Stimulated activated CD4-positive, alpha-beta T cell treated with anti-CD3 and anti-CD28 coated beads, Interleukin-2, amount 100 ng/mL, for 4 hours (primary cell): ENCODE measurements around the gene DCD.
"Not testable (repeated sequence)": the region's sequence is repeated elsewhere in the genome, so short reads cannot be mapped to it uniquely, and the experiment has no call there.

Experiments
- DNase-seq: peaks from one replicate; pipeline ENCODE4 v3.0.0-alpha.2; 2020; ENCODE audit warnings: low read depth

Gene DCD

GRCh38 chr12:54653025-54653424 lies 4.9 kb upstream of the DCD start:
- DNase-seq, result no peak

DNA sequence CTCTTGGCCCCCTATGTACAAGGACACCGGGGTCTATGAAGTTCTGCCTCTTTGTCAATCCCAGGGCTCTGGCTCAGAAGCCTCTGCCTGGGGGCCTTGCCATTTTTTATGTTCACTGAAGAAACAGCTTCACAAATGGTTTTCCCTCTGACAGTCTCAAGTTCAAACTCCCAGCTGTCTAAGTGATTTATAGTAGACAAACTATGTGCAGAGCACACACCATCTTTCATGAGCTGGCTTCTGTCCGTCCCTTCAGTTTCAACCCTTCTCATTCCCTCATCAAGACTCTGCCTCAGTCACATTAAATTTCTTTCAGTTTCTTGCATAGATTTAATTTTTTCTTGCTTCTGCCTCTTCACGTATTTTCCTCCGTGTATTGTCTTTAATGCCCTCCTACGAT lies 2.7 kb upstream of the DCD start:
- no peak for DNase-seq

DNA sequence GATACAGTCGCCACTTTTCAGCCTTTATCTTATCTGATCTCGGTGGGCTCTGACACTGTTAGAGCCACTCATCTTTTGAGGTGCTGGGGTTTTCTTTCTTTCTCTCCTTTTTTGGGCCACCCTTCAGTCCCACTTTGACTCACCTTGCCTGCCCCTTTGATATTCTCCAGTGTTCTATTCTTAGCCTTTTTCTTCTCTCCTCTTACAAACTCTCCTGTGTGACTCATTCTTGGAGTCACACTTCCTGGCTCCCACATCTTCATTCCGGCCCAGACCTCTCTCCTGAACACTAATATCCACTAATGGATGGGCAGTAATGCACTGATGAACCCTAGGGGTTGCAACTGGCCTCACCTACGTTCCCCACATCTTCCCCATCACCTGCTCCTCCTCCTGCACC lies 2.2 kb upstream of the DCD start:
- DNase-seq, result no peak

GRCh38 chr12:54649825-54650224 lies 1.7 kb upstream of the DCD start:
- DNase-seq, result no peak

GRCh38 chr12:54641554-54641953 lies 6.6 kb downstream of the DCD start:
- DNase-seq, result no peak

DNA sequence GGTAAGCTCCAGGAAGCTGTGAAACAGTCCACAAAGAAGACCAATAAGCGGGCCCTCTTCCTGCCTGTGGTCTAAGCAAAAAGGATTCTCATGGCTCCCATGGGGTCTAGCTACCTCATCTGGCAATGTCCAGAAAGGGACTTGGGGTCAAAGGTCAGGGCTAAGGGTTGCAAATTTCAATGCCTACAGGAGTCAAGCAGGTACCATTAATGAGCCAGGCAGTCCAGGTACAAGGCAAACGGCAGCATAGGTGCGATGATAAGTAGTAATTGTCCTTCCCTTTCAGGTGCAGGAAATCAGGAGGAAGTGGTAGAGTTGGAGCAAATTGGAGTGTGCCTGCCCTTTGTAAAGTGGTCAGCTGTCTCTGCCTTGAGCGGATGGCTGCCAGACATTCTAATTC lies 7.1 kb downstream of the DCD start:
- no peak for DNase-seq

- DNase-seq, result not testable (repeated sequence)
Measured at GRCh38 chr12:54639112-54639511, 9.1 kb downstream of the DCD start.

DNA sequence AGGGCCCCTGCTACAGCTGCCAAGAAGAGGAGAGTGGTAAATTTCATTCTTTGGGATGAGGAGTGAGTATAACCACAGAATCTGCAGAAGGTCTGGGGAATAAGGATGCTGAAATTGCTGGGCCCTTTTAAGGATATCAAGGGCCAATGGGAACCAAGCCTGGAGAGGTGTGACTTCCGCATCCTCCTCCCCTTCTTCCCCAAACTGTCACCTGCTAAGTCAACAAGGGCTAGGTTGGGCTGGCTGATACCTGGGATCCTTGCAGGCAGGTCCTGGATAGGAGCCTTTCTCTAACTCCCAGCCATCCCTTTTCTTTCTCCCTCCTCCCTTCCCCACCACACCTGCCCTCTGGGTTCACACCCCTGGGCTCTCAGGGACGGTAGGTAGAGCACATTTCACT lies 13.4 kb downstream of the DCD start, which contains the start of gene LACRT:
Gene LACRT (minus strand): TSS at position 101 of the 400 bp plus-strand sequence. CDS start 54 bp downstream, at position 47.
- no peak for DNase-seq

DNA sequence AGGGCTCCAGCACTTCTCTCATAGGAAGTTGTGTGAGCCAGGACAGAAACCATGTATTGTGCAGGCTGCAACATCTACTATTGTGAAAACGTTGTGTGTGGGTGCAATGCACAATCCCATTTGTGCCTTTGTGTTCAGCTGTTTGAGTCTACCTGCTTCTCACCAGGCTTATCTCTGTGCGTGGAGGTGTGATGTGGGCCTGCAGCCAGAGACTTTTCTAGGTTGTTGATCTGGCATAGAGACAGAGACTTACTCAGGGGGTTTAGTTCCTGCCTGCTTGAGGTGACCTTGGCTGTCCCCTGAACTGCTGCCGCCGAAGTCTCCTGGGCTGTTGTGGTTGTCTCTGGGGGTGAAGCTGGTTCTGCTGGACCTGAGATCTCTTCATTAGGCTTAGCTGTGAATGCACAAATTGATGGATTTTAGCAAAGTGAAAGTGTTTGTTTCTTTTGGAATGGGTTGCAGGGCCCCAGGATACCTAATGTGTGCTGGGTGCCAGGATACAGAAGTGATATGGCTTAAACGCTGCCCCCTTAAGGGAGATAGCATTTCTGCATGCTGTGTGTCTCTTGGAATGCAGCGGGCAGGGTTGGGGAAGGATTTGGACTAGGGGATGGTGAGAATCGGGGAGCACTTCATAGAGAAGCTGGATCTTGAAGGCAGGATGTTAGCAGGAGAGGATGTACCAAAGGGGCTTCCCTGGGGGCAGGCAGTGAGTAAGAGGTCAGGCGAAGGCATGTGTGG lies 16.0 kb downstream of the DCD start:
- DNase-seq, result no peak

GRCh38 chr12:54631551-54631950 lies 16.6 kb downstream of the DCD start:
- DNase-seq, result no peak

DNA sequence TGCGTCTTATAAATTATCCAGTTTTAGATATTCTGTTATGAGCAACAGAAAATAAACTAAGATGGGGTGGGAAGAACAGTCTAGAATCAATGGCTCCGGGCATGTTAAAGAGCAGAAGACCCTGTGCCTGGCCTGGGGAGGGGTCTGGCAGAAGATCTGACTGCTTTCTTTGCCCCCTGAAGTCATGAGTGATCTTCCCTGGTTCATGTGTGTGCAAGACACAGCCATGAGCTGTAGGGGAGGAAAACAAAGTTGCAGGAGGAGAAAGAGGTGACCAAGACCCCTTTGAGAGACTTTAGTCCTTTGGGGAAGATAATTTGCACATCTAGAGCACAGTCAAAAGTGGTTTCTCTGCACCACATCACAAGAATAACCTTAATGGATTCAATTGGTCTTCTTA lies 18.2 kb downstream of the DCD start:
- no peak for DNase-seq

DNA sequence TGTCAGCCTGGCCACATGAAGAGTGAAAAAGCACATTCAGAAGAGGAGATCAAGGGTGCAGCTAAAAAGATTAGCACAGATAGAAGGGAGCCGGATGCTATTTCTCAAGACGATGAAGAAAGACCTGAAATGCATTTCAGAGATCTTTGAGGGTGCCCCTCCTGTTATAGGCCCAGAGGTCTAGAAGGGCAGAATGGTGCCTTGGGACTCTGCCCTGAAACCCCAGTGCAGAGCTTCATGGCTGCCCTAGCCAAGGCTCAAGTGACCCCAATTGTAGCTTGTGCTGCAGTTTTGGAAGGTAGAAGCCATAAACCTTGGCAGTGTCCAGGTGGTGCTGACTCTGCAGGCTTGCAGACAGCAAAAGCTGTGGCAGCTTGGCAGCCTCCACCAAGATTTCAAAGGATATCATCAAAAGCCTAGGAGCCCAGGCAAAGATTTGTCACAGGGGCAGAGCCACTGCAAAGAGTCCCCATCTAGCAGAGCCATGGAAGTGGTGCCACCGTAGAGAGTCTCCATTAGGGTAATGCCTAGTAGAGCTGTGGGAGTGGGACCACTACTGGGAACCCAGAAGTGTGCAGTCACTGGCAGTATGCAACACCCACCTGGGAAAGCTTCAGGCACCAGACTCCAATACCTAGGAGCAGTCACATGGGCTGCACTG lies 19.8 kb downstream of the DCD start:
- DNase-seq, result no peak

- DNase-seq, result no peak
Measured at GRCh38 chr12:54627304-54627703, 20.9 kb downstream of the DCD start.

DNA sequence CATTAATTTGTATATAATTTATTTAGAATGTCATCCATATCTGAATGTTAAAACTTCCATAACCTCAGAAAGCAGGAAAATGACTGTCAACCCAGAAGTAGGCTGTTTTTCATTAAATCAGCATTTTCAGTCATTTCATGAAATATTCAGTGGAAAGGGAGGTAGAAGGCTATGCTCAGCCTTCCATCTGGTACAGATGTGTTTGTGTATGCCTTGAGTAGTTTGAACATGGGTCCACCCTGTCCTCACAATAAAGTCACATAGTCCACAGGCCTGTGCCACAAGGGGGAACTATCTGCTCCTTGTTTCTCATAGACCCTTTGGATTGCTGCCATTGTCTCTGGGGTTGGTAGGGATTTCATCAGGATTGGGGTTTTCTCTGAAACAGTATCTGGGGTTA lies 22.6 kb downstream of the DCD start:
- no peak for DNase-seq

DNA sequence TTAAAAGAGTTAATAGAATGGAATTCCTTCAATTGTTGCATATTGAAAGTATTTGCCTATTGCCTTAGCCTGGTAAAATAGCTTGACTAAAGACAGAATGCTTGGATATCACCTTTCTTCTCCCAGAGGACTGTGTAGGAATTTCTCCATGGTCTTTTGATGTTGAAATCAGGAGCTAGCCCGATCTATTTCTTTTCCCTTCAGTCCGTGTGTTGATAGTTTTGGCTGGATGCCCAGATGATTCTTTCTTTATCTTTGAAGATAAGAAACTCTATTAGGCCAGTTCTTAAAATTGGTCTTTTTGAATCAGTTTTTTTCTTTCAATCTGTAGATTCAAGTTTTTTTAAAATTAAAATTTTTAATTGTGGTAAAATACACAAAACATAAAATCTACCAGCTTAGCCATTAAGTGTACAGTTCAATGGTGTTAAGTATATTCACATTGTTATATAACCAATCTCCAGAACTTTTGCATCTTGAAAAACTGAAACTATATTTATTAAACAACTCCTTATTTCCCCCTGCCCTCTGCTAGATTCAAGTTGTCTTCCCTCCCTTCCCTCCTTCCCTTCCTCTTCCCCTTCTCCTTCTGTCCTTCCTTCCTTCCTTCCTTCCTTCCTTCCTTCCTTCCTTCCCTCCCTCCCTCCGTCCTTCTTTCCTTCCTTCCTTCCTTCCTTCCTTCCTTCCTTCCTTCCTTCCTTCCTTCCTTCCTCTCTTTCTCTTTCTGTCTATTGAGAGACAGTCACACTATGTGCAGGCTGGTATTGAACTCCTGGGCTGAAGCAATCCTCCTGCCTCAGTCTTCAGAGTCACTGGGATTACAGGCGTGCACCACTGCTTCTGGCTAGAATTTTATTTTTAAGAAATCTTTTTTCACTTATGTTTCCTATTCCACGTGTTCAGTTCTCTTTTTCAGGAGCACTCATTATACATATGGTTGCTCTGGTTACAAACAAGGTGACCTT lies 23.6 kb downstream of the DCD start:
- no peak for DNase-seq

DNA sequence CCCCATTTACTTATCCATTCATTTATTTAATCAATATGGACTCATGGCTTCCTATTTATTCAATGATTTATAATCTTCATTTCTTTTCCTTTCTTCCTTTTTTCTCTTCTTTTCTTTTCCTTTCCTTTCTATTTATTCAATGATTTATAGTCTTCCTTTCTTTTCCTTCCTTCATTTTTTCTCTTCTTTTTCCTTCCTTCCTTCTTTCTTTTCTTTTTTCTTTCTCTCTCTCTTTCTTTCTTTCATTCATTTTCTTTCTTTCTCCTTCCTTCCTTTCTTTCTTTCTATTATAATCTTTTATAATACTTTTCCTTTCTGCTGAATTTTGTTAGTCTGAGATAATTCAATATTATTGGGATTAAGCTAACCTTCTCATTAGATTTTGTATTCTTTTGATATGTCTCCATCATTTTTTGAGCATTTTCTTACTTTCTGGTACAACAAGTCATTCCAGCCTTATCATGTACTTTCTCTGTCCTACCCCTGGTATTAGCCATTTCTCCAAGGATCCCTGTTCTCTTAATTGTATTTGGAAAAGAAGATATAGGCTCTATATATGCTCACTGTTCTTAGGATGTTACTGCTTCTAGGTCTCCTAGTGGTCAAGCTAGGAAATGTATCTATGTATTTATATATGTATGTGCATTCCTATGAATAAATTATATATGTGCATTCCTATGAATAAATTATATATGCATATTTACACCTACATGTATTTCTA lies 25.5 kb downstream of the DCD start:
- DNase-seq, result no peak

DNA sequence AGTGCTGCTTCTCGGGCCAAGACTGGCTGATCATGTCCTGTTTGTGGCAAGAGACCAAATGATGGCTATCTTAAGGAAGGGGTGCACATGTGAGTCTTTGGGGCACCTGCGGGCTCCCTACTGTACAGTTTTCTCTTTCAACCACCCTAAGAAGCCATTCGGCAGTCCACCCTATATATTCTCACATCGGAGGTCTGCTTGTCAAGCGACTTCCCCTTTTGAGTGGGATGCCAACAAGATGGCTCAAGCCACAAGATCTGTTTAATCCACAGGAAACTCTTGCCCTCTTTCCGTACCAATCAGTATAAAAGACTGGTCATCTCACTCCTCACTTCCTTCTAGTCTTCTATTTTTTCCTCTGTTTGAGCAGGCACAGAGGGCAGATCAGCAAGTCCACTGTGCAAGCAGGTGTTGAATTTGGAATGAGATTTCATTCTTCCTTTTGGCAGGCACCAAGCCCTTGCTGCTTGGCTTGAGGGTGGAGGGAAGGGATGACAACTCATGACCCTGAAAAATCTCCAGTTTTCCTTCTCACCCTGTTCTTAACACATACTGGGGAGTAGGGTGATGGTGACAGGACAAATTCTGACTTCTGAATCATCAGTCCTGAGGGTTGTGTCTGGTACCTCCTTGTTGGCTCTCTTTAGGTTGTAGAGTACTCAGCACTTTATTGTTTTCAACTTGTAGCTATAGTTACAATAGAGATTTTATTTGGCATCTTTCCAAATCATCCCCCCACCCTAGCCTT lies 31.1 kb downstream of the DCD start:
- DNase-seq, result no peak

DNA sequence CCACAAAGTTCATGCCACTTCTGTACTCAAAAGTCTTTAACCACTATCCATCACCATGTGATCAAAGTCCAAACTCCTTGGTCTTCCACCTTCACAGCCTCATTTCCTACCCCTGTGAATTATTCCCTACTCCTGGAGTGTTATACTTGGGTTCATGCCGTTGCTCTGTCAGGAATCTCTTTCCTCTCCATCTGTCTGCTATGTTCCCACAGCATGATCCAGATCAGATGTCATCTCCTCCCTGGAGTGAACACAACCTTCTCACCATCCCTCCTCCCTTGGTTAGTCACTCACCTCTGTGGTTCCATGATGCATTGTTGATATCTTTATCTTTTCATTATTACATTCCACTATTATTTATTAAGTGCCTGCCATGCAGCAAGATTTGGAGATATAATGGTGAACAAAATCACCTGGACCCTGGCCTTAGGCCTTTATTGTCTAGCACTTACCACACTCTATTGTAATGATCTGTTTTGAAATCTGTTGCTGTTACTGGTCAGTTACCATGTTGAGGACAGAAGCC lies 35.9 kb downstream of the DCD start:
- DNase-seq, result no peak

DNA sequence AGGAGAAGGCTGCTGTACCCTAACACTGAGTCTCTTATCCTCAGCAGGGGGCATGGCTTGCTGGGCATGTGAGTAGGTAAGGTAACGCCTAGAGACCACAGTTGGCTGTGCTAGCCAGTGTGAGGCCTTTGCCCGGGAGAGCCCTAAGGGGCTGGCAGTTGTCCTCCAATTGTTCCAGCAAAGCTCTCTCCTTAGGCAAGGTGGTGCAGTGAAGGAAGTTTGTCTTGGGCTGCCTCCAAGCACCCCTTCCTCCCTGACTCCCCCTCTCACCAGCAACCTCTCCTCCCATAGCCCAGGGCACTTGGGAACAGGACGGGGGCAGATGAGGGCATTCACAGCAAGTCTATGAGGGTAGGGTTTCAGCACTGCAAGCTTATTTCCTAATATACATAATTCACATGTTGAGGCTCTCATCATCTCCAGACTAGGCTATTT lies 36.4 kb downstream of the DCD start:
- DNase-seq, result no peak

DNA sequence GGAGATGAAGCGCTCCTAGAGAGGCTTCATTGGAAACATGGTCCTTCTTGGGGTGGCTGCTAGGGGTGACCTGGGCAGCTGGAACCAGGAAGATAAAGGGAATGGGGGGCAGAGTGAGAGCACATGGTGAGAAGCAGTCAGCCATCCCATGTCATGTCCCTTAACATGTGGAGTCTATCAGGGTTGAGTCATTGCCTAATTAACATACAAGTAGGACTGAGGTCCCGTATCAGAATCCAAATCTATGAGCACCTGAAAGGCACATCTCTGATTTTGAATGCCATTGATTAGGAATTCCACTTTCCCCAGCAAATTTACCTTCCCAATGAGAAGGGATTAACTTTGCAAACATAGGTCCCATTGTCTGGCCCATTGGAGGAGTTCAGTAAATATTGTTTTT lies 39.4 kb downstream of the DCD start:
- no peak for DNase-seq

DNA sequence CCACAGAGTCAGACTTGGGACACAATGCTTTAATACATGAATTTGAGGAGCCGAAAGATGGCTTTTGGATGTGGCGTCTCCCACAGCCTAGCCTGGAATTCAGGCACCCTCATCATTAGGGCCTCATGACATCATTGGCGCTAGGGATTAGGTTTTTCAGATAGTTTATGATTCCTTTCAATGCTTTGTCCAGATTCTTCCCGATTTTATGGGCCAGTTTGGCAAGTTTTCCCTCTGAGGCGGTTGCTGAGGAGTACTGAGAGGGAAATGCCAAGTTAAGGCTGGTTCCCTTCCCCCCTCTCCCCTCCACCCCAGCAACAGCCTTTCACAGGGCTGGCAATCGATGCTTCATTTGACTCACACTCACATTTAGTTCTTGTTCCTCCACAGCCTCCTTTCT lies 40.0 kb downstream of the DCD start:
- no peak for DNase-seq
